Measurements from ENCODE around the gene GRIK3. TPM values are rescaled to one million over a fixed set of nuclear protein-coding genes. Genes with fewer than 3 reads are reported as not detected.

The GRIK3 gene
- total RNA-seq, 2 experiments from 2014 or later: not detected

DNA sequence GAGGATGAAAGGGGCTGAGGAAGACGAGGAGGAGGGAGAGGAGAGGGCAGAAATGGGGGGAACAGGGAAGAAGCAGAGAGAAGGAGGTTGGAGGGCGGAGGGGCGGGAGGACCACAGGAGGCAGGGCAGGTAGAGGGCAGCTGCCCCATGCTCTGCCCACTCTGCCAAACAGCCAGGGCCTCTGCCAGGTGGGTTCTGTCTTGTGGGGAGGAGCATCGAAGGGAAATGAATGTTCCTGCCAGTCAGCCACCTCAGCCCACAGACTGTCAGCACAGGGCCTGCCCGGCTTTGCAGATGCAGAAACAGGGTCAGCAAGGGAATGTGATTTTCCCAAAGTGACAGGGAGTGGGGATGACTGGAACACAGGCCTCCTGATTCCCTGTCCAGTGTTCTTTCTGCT lies 82.6 kb downstream of the GRIK3 start:
- Mint-ChIP-seq H3K4me3 (no peak overlapping the region), H3K36me3 (ENCODE audit: low read depth) (no peaks in the 10 kb centered on the region), H3K27me3 (no peaks in the 10 kb centered on the region), H3K27ac (no peak overlapping the region), H3K9me3 (no peaks in the 10 kb centered on the region), H3K4me1 (no peaks in the 10 kb centered on the region)
- ChIA-PET CTCF (no interaction called here), POLR2A (no interaction called here)
- no peak for DNase-seq

DNA sequence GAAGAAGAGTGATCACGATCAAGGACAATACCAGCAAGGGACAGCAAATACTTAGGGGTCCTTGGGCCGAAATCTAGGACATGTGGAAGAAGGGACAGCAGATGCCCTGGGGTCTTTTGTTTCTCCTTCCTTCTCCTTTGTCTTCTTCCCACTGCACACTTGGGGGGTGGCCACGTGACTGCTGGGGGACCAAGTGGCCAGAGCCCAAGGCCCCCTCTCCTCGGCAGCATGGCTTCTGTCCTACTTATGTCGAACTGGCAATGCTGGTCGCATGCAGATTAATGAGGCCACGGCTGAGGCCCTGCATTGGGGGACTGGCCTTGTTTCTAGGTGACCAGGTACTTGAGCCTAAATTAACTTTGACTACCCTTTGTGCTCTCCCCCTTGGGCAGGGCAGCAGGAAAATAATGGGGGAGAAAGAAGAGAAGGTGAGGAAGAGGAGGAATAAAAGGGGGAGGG lies 83.0 kb downstream of the GRIK3 start:
- H3K4me1 Mint-ChIP-seq: no peaks in the 10 kb centered on the region
- ChIA-PET POLR2A (no interaction called here), CTCF (no interaction called here)
- no peak for DNase-seq
- H3K9me3 Mint-ChIP-seq: no peaks in the 10 kb centered on the region
- no peaks in the 10 kb centered on the region for H3K27me3 Mint-ChIP-seq
- no peak overlapping the region for H3K27ac Mint-ChIP-seq
- no peak overlapping the region for H3K4me3 Mint-ChIP-seq
- H3K36me3 Mint-ChIP-seq (ENCODE audit: low read depth): no peaks in the 10 kb centered on the region

DNA sequence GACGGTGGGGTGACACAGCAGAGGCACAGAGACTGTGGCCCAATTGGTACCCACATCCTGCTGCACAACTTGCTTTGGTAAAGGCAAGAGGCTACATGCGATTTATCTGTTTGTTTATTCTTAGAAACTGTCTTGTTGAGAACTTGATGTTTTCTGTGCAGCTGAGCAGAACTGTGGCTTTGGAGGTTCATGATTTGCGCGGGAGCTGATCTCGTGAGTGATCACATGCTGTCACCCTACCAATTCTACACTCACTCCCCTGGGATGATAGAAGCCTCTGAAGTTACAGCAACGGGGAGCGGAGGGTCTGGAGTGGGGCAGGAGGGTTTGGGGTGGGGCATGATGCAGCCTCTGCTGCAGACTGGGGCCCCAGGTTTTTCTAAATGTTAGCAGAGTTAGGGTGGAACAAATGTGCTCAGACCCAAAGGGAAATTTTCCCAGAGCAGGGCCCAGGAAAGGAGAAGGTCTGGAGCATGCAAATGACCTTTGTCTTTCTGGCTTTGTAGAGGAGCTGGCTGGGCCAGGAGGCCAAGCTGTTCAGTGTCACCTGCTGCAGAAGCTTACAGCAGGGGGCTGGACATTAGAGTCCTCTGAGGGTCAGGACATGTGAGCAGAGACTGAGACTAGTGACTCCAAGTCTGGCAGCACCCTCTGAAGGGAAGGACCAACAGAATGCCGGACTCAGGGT lies 83.6 kb downstream of the GRIK3 start:
- Mint-ChIP-seq H3K36me3 (ENCODE audit: low read depth) (no peaks in the 10 kb centered on the region), H3K4me1 (no peaks in the 10 kb centered on the region), H3K9me3 (no peaks in the 10 kb centered on the region), H3K27me3 (no peaks in the 10 kb centered on the region), H3K27ac (no peak overlapping the region), H3K4me3 (no peak overlapping the region)
- CTCF ChIA-PET: no interaction called here
- DNase-seq: no peak
- POLR2A ChIA-PET: no interaction called here

DNA sequence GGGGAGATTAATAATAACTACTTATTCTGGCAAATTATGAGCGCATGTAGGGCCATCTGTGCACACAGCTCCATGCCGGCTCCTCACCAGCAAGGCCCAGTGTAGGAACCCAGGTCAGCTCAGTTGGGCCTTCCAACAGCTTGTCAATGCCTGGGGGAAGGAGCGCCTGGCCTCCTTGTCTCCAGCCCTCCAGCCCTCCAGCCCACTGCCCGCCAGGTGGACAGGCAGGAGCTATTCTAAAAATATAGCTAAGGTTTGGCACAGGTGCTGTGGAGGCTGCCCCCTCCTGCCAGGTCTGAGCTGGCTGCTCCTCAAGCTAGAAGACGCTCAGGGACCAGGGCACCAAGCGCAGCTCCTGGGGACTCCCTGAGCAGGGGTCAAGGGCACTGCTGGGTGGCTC lies 85.7 kb downstream of the GRIK3 start:
- Mint-ChIP-seq H3K4me3 (no peak overlapping the region), H3K9me3 (no peaks in the 10 kb centered on the region), H3K27ac (no peak overlapping the region), H3K27me3 (no peaks in the 10 kb centered on the region), H3K4me1 (no peaks in the 10 kb centered on the region), H3K36me3 (ENCODE audit: low read depth) (no peaks in the 10 kb centered on the region)
- ChIA-PET POLR2A (no interaction called here), CTCF (no interaction called here)
- DNase-seq: no peak

DNA sequence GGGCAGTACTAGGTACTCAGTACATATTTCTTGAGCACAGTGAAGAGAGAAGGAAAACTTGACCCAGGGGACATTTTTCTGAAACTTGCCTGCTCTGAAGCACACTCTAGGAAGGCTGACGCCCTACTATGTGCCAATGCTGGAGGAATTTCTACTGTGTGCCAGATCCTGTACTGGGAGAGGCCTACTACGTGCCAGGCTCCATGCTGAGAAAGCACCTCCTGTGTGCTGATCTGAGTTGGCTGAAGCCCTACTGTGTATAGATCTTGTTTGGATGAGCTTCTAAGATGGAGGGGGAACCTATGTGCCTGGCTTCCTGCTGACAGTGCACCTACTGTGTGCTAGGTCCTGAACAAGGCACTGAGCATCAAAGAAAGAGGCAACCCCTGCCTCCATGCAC lies 86.2 kb downstream of the GRIK3 start:
- H3K4me3 Mint-ChIP-seq: no peak overlapping the region
- no peaks in the 10 kb centered on the region for H3K27me3 Mint-ChIP-seq
- no peak overlapping the region for H3K27ac Mint-ChIP-seq
- CTCF ChIA-PET: no interaction called here
- POLR2A ChIA-PET: no interaction called here
- DNase-seq: no peak
- no peaks in the 10 kb centered on the region for H3K36me3 Mint-ChIP-seq (ENCODE audit: low read depth)
- H3K4me1 Mint-ChIP-seq: no peaks in the 10 kb centered on the region
- no peaks in the 10 kb centered on the region for H3K9me3 Mint-ChIP-seq

DNA sequence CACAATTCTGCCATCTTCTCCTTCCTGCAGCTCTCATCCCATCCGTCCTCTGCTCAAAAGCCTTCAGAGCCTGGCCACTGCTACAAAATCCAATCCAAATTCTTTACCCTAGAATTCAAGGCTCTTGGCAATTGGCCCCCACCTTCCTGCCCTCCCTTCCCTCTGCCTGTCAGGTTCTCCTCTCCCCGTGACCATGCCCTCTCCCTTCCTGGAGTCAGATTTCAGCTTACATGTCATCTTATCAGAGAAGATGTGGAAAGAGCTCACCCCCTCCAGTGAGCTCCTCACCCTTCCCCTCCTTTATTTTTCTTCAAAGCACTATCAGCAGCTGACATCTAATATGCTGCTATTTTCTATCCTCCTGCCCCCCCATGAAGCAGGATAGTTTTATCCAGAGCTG lies 86.9 kb downstream of the GRIK3 start:
- Mint-ChIP-seq H3K4me1 (no peaks in the 10 kb centered on the region), H3K36me3 (ENCODE audit: low read depth) (no peaks in the 10 kb centered on the region), H3K27ac (no peak overlapping the region), H3K9me3 (no peaks in the 10 kb centered on the region), H3K27me3 (no peaks in the 10 kb centered on the region), H3K4me3 (no peak overlapping the region)
- DNase-seq: no peak
- ChIA-PET CTCF (no interaction called here), POLR2A (no interaction called here)

DNA sequence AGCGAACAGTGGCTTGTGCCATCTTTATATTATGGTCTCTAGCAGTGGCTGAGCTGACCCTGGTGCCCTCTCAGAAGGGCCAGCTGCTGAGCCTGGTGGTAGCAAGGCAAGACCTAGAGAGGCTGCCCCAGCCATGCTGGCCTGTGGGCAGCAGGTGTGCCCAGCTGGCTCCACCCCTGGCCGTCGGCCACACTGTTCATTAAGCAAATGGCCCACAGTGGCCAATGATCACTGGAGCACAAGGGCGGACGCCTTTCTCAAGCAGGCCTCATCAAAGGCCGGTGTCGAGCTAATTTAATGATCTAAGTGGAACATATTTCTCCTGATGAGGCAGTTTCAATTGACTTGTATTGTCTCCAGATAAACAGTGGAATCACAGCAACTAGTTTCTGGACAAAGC lies 89.4 kb downstream of the GRIK3 start:
- Mint-ChIP-seq H3K4me1 (no peaks in the 10 kb centered on the region), H3K27me3 (no peaks in the 10 kb centered on the region), H3K36me3 (ENCODE audit: low read depth) (no peaks in the 10 kb centered on the region), H3K9me3 (no peaks in the 10 kb centered on the region), H3K27ac (no peak overlapping the region), H3K4me3 (no peak overlapping the region)
- DNase-seq: no peak
- ChIA-PET POLR2A (no interaction called here), CTCF (no interaction called here)

DNA sequence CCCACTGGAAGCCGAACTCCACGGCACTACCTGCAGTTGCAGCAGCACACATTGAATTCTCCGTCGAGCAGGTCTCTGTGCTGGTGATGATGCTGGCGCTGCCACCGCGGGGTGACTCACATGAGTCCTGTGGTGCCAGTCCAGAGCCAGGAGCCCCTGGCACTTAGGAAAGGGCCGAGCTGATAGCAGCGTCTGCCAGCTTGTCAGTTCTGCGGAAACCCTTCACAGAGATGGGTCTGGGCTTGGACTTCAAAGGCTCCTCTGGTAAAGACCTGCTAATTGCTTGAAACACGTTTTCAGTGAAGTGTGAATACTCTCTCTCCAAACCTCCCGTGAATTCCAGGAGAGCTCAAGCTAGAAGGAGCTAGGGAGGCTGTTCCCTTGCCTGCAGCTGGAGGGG lies 92.2 kb downstream of the GRIK3 start:
- Mint-ChIP-seq H3K27me3 (no peaks in the 10 kb centered on the region), H3K9me3 (no peaks in the 10 kb centered on the region), H3K36me3 (ENCODE audit: low read depth) (no peaks in the 10 kb centered on the region), H3K27ac (no peak overlapping the region), H3K4me1 (no peaks in the 10 kb centered on the region), H3K4me3 (no peak overlapping the region)
- no peak for DNase-seq
- ChIA-PET CTCF (no interaction called here), POLR2A (no interaction called here)

DNA sequence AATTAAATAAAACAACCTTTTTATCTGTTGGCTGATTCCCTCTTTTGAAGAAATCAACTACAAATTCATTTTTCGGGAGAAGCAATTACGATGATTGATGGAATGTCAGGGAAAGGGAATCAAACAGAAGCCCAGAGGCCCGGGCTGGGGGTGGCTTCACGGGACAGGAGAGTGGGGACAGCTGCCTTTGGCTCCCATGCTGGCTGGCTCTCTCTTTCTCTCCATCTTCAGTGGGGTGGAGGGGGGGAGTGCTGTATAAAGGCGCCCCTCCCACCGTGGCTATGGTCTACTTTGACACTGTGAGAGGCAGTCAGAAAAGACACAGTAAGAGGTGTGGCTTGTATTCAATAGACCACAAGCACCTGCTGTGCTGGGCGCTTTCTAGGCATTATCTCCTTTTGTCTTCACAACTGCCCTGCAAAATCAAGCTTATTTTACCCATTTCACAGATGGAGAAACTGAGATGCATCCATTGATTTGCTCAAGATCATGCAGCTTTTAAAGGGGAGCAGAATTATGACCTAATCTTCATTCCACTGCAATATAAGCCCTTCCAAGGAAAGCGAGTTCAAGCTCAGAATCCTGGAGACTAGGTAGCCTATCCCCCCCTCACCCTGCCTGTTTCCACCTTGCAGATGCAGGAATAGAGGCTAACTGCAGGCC lies 92.9 kb downstream of the GRIK3 start:
- H3K4me3 Mint-ChIP-seq: no peak overlapping the region
- no peaks in the 10 kb centered on the region for H3K9me3 Mint-ChIP-seq

DNA sequence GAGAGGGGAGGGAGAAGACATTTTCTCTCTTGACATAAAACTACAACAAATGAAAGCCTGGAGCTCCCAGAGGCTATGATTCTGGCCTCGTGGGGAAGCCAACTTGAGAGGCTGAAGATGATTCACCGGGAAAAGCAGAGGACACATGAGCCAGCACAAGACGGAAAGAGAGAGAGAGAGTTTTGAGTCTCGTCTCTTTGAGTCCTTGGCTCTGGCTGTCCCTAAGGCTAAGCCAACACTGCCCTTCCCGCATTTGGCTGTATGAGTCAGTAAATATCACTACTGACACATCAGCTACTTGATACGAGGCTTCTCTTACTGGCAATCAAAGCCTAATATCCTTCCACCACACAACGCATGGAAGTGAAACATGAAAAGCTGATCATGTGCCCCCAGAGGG lies 95.5 kb downstream of the GRIK3 start:
- H3K27ac Mint-ChIP-seq: no peak overlapping the region
- H3K36me3 Mint-ChIP-seq (ENCODE audit: low read depth): no peaks in the 10 kb centered on the region
- no peak for DNase-seq
- no peaks in the 10 kb centered on the region for H3K4me1 Mint-ChIP-seq
- ChIA-PET POLR2A (no interaction called here), CTCF (no interaction called here)
- H3K9me3 Mint-ChIP-seq: no peaks in the 10 kb centered on the region
- no peak overlapping the region for H3K4me3 Mint-ChIP-seq
- H3K27me3 Mint-ChIP-seq: no peaks in the 10 kb centered on the region

More for the DNA sequence above, 92.9 kb downstream of the GRIK3 start:
- Mint-ChIP-seq H3K27ac (no peak overlapping the region), H3K36me3 (ENCODE audit: low read depth) (no peaks in the 10 kb centered on the region), H3K4me1 (no peaks in the 10 kb centered on the region), H3K27me3 (no peaks in the 10 kb centered on the region)
- ChIA-PET POLR2A (no interaction called here), CTCF (no interaction called here)
- no peak for DNase-seq

DNA sequence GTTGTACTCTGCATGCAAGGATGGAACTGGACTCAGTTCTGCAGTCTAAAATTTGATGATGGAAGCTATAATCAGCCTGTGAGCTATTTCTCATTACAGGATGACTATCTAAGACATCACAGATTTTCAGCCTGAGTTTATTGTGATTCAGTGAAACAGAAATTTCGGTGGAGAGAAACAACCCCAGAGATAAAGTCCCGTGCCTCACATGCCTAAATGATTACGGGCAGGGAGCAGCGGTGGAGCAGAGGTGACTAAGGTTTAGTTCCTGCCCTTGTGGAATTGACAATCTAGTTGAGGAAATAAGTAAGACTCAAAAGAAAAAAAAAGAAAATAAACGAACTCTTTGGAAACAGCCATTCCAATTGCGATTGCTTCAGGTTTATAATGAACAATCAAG lies 96.9 kb downstream of the GRIK3 start:
- Mint-ChIP-seq H3K4me3 (no peak overlapping the region), H3K27ac (no peak overlapping the region), H3K4me1 (no peaks in the 10 kb centered on the region), H3K36me3 (ENCODE audit: low read depth) (no peaks in the 10 kb centered on the region), H3K9me3 (no peaks in the 10 kb centered on the region), H3K27me3 (no peaks in the 10 kb centered on the region)
- POLR2A ChIA-PET: no interaction called here
- no peak for DNase-seq
- CTCF ChIA-PET: no interaction called here

DNA sequence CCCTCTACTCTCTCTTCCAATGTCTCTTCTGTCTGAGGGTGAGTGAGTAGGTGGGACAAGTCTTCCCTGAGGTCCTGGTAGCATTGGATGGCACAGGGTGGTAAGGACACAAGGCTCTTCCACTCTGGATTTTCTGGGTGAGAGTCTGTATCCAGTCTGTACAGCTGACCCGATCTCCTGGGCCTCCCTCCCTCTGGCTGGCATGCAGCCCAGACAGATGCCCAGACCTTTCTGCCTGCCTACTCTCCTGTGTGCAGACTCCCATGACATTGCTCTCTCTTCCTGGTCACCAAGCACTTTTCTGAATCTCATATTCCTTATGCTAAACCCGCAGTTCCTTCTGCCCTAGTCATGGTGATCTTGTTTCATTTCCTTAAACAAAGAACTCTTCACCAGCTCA lies 100.3 kb downstream of the GRIK3 start:
- DNase-seq: no peak
- H3K4me1 Mint-ChIP-seq: no peaks in the 10 kb centered on the region
- H3K27me3 Mint-ChIP-seq: no peaks in the 10 kb centered on the region
- CTCF ChIA-PET: no interaction called here
- H3K4me3 Mint-ChIP-seq: no peak overlapping the region
- no peaks in the 10 kb centered on the region for H3K36me3 Mint-ChIP-seq (ENCODE audit: low read depth)
- no peaks in the 10 kb centered on the region for H3K9me3 Mint-ChIP-seq
- POLR2A ChIA-PET: no interaction called here
- no peak overlapping the region for H3K27ac Mint-ChIP-seq

DNA sequence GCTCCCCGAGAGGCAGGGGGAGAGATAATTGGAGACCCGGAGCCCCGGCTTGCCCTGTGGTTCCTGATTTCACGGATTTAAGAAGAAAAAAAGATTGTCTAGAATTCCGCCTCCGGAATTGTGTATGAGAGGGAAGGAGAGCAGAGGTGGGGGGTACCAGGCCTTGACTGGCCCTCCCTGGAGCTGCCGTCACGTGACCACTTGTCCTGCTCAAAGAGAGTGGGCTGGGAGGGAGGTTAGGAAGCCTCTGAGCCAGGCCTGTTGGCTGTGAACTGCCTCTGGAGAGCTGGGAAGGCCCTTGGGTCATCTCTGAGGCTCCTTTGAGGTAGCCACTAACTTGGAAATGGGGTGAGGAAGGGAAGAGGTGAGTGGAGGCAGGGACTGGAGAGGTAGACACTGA lies 106.5 kb downstream of the GRIK3 start:
- Mint-ChIP-seq H3K4me1 (no peaks in the 10 kb centered on the region), H3K27ac (peak overlapping the region; percentile 43)

DNA sequence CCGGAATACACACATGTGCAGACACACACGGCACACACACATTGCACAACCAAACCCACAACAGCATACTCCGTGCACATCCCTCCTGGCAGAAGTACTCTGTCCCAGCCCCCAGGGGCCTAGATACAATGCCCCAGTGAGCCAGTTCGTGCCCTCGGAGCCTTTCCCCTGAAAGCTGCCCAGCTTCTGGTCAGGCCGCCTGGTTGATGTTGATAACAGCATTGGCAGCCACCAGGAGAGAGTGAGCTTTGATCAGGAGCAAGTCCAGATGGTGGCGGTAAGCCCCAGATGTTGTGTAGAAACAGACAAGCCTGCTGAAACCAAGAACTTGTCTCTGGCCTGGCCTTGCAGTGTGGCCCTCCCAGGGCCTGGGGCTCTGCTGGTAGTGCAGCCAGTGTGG lies 109.1 kb downstream of the GRIK3 start:
- no peak for DNase-seq
- H3K36me3 Mint-ChIP-seq (ENCODE audit: low read depth): no peaks in the 10 kb centered on the region
- CTCF ChIA-PET: no interaction called here

More for the DNA sequence above, 106.5 kb downstream of the GRIK3 start:
- POLR2A ChIA-PET: no interaction called here
- Mint-ChIP-seq H3K36me3 (ENCODE audit: low read depth) (no peaks in the 10 kb centered on the region), H3K4me3 (no peak overlapping the region), H3K9me3 (no peaks in the 10 kb centered on the region), H3K27me3 (no peaks in the 10 kb centered on the region)
- CTCF ChIA-PET: no interaction called here
- no peak for DNase-seq

More for the DNA sequence above, 109.1 kb downstream of the GRIK3 start:
- Mint-ChIP-seq H3K27me3 (no peaks in the 10 kb centered on the region), H3K27ac (no peak overlapping the region), H3K9me3 (no peaks in the 10 kb centered on the region), H3K4me1 (no peaks in the 10 kb centered on the region), H3K4me3 (no peak overlapping the region)
- POLR2A ChIA-PET: no interaction called here

Data from activated CD4-positive, alpha-beta T cell treated with anti-CD3 and anti-CD28 coated beads, Interleukin-2, amount 10 ng/mL, durations not matched to agents 7 days and 5 days (primary cell).